ENCODE results near the gene COMMD1.
"Not testable (repeated sequence)": the region's sequence is repeated elsewhere in the genome, so short reads cannot be mapped to it uniquely, and the experiment has no call there.

The COMMD1 gene

GRCh38 chr2:62076980-62077638 lies 171.6 kb downstream of the COMMD1 start:
- no peak for DNase-seq

GRCh38 chr2:62084801-62085200 lies 179.3 kb downstream of the COMMD1 start:
- DNase-seq = no peak

GRCh38 chr2:62089658-62090057 lies 184.2 kb downstream of the COMMD1 start:
- no peak for DNase-seq

GRCh38 chr2:62091471-62091870 lies 186.0 kb downstream of the COMMD1 start:
- DNase-seq = no peak

- DNase-seq = no peak
These were observed 193.6 kb downstream of the COMMD1 start for GRCh38 chr2:62099050-62099449.

- DNase-seq = no peak
These were observed 194.2 kb downstream of the COMMD1 start for GRCh38 chr2:62099523-62100175.

- no peak for DNase-seq
These were observed 196.4 kb downstream of the COMMD1 start for GRCh38 chr2:62101886-62102285.

GRCh38 chr2:62102402-62102920 lies 197.0 kb downstream of the COMMD1 start:
- no peak for DNase-seq

GRCh38 chr2:62109554-62109953 lies 204.1 kb downstream of the COMMD1 start:
- no peak for DNase-seq

- DNase-seq = no peak
These were observed 205.0 kb downstream of the COMMD1 start for GRCh38 chr2:62110415-62111025.

- DNase-seq = no peak
These were observed 206.7 kb downstream of the COMMD1 start for GRCh38 chr2:62112179-62112578.

- DNase-seq = no peak
These were observed 209.1 kb downstream of the COMMD1 start for GRCh38 chr2:62114564-62114963.

GRCh38 chr2:62116983-62117382 lies 211.5 kb downstream of the COMMD1 start:
- no peak for DNase-seq

- no peak for DNase-seq
These were observed 212.7 kb downstream of the COMMD1 start for GRCh38 chr2:62118160-62118559.

GRCh38 chr2:62119311-62119974 lies 214.0 kb downstream of the COMMD1 start:
- no peak for DNase-seq

- not testable (repeated sequence) for DNase-seq
These were observed 220.8 kb downstream of the COMMD1 start for GRCh38 chr2:62126239-62126638.

GRCh38 chr2:62133320-62133823 lies 227.9 kb downstream of the COMMD1 start:
- DNase-seq = no peak

GRCh38 chr2:62136956-62137830 lies 231.7 kb downstream of the COMMD1 start:
- no peak for DNase-seq

GRCh38 chr2:62140426-62141141 lies 235.1 kb downstream of the COMMD1 start:
- DNase-seq = no peak

GRCh38 chr2:62141142-62141740 lies 235.8 kb downstream of the COMMD1 start:
- no peak for DNase-seq

GRCh38 chr2:62142054-62142453 lies 236.6 kb downstream of the COMMD1 start:
- no peak for DNase-seq

Measured in NCI-H1930 (cell line).